ENCODE results near the gene PEAK1.
A peak's percentile ranks its signal among the peaks of the same experiment; 100 is the strongest.

Gene PEAK1, protein sequence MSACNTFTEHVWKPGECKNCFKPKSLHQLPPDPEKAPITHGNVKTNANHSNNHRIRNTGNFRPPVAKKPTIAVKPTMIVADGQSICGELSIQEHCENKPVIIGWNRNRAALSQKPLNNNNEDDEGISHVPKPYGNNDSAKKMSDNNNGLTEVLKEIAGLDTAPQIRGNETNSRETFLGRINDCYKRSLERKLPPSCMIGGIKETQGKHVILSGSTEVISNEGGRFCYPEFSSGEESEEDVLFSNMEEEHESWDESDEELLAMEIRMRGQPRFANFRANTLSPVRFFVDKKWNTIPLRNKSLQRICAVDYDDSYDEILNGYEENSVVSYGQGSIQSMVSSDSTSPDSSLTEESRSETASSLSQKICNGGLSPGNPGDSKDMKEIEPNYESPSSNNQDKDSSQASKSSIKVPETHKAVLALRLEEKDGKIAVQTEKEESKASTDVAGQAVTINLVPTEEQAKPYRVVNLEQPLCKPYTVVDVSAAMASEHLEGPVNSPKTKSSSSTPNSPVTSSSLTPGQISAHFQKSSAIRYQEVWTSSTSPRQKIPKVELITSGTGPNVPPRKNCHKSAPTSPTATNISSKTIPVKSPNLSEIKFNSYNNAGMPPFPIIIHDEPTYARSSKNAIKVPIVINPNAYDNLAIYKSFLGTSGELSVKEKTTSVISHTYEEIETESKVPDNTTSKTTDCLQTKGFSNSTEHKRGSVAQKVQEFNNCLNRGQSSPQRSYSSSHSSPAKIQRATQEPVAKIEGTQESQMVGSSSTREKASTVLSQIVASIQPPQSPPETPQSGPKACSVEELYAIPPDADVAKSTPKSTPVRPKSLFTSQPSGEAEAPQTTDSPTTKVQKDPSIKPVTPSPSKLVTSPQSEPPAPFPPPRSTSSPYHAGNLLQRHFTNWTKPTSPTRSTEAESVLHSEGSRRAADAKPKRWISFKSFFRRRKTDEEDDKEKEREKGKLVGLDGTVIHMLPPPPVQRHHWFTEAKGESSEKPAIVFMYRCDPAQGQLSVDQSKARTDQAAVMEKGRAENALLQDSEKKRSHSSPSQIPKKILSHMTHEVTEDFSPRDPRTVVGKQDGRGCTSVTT (N-terminal part only)

GRCh38 chr15:77419836-77420609, at the start of gene PEAK1:
Gene PEAK1, minus strand, starts transcription at chr15:77420104. Its CDS starts 238,178 bp downstream, at chr15:77181926.
- H3K4me3 ChIP-seq (ENCODE audit: low read length): peak within 1 kb of the TSS; percentile 95
- H3K27ac ChIP-seq (ENCODE audit: low read depth, low read length): peak within 1 kb of the TSS; percentile 93
- peak within 1 kb of the TSS; percentile 80 for H3K9ac ChIP-seq (ENCODE audit: low read length)
- peaks cover 17% of the 10 kb centered on the region for H3K4me1 ChIP-seq (ENCODE audit: control insufficient read depth, insufficient read depth, low read length)
- H3K27me3 ChIP-seq (ENCODE audit: control insufficient read depth, insufficient read depth, low read length): no peaks in the 10 kb centered on the region
- H3K36me3 ChIP-seq (ENCODE audit: control insufficient read depth, insufficient read depth, low read length): no peaks in the 10 kb centered on the region

- Histone ChIP-seq H3K27ac (ENCODE audit: low read depth, low read length) (no peak overlapping the region), H3K36me3 (ENCODE audit: control insufficient read depth, insufficient read depth, low read length) (peaks cover 11% of the 10 kb centered on the region), H3K27me3 (ENCODE audit: control insufficient read depth, insufficient read depth, low read length) (no peaks in the 10 kb centered on the region), H3K4me1 (ENCODE audit: control insufficient read depth, insufficient read depth, low read length) (no peaks in the 10 kb centered on the region), H3K4me3 (ENCODE audit: low read length) (no peak overlapping the region), H3K9ac (ENCODE audit: low read length) (no peak overlapping the region)
These were observed 49.0 kb upstream of the PEAK1 start for GRCh38 chr15:77468896-77469295.

DNA sequence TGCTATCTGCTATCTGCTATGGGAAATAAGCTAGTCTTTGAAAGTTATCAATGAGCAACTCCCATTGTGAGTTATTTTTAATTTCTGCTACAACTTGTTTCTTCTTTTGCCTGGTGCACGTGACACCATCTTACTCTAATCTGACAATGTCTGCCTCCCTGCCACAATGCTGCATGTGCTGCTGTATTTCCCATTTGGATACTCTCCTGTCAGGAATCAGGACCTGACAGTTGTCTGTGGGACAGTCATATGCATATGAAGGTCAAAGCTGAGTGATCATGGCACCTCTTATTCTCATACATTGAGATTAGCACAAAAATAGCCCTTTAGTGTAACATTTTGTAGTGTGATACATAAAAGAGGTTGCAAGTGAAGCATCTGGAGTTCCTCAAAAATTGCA, 46.6 kb upstream of the PEAK1 start:
- H3K27me3 ChIP-seq (ENCODE audit: control insufficient read depth, insufficient read depth, low read length): no peaks in the 10 kb centered on the region
- no peak overlapping the region for H3K4me3 ChIP-seq (ENCODE audit: low read length)
- no peak overlapping the region for H3K9ac ChIP-seq (ENCODE audit: low read length)
- no peaks in the 10 kb centered on the region for H3K4me1 ChIP-seq (ENCODE audit: control insufficient read depth, insufficient read depth, low read length)
- peaks cover 7% of the 10 kb centered on the region for H3K36me3 ChIP-seq (ENCODE audit: control insufficient read depth, insufficient read depth, low read length)
- no peak overlapping the region for H3K27ac ChIP-seq (ENCODE audit: low read depth, low read length)

DNA sequence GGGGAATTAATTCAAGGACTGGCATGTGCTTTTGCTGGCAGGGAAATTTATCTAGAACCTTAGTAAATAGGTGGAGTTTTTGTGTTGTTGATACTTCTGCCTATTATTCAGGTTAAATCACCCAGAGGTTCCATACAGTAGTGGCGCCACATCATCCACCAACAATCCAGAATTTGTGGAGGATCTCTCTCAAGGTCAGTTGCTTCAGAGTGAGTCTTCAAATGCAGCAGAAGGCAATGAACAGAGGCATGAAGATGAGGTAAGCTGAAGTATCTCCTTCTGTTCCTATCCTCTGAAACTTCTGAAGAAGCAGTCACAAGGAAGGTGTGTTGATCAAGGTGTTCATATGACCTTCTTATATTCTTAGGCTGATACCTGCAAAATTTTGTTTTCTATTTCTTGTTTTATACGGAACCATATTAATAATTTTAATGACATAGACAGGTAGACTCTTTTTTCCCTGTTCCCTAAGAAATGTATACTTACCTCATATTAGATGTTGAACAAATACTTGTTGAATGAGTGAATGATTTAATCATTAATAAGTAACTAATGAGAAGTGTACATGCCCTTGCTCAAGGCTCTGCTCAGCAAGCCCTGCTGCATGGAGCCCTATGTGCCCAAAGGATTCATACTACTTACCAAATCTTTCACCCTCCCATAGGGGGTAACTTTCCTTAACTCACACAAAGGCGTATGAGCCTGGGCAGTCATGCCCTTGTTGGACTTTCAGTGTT, 44.4 kb upstream of the PEAK1 start:
- Histone ChIP-seq H3K36me3 (ENCODE audit: control insufficient read depth, insufficient read depth, low read length) (peaks cover 5% of the 10 kb centered on the region), H3K4me1 (ENCODE audit: control insufficient read depth, insufficient read depth, low read length) (no peaks in the 10 kb centered on the region), H3K27ac (ENCODE audit: low read depth, low read length) (no peak overlapping the region), H3K27me3 (ENCODE audit: control insufficient read depth, insufficient read depth, low read length) (no peaks in the 10 kb centered on the region), H3K9ac (ENCODE audit: low read length) (no peak overlapping the region), H3K4me3 (ENCODE audit: low read length) (no peak overlapping the region)

- Histone ChIP-seq H3K9ac (ENCODE audit: low read length) (no peak overlapping the region), H3K27ac (ENCODE audit: low read depth, low read length) (no peak overlapping the region), H3K4me1 (ENCODE audit: control insufficient read depth, insufficient read depth, low read length) (peaks cover 8% of the 10 kb centered on the region), H3K36me3 (ENCODE audit: control insufficient read depth, insufficient read depth, low read length) (peaks cover 5% of the 10 kb centered on the region), H3K4me3 (ENCODE audit: low read length) (no peak overlapping the region), H3K27me3 (ENCODE audit: control insufficient read depth, insufficient read depth, low read length) (no peaks in the 10 kb centered on the region)
These were observed 41.6 kb upstream of the PEAK1 start for GRCh38 chr15:77461486-77461885.

- H3K27me3 ChIP-seq (ENCODE audit: control insufficient read depth, insufficient read depth, low read length): no peaks in the 10 kb centered on the region
- peaks cover 11% of the 10 kb centered on the region for H3K4me1 ChIP-seq (ENCODE audit: control insufficient read depth, insufficient read depth, low read length)
- H3K36me3 ChIP-seq (ENCODE audit: control insufficient read depth, insufficient read depth, low read length): peaks cover 3% of the 10 kb centered on the region
- no peak overlapping the region for H3K27ac ChIP-seq (ENCODE audit: low read depth, low read length)
- no peak overlapping the region for H3K4me3 ChIP-seq (ENCODE audit: low read length)
- no peak overlapping the region for H3K9ac ChIP-seq (ENCODE audit: low read length)
These were observed 39.1 kb upstream of the PEAK1 start for GRCh38 chr15:77459031-77459430.

DNA sequence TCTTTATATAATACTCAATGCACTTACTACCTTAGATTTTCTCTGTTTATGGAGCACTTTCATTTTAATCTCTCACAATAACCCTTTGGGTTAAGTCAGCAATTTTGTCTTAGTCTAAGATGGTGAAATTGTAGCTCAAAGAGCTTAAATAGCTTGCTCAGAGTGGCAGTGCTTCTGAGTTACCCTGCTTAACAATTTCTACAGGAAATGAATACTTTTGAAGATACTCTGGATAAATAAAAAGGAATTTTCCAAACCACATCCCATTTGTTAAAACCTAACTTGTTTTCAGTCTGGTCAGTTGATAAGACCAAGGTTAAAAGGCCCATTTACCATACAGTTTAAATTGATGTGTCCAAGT, 38.0 kb upstream of the PEAK1 start:
- Histone ChIP-seq H3K4me3 (ENCODE audit: low read length) (no peak overlapping the region), H3K36me3 (ENCODE audit: control insufficient read depth, insufficient read depth, low read length) (no peaks in the 10 kb centered on the region), H3K4me1 (ENCODE audit: control insufficient read depth, insufficient read depth, low read length) (peaks cover 11% of the 10 kb centered on the region), H3K27ac (ENCODE audit: low read depth, low read length) (no peak overlapping the region), H3K9ac (ENCODE audit: low read length) (no peak overlapping the region), H3K27me3 (ENCODE audit: control insufficient read depth, insufficient read depth, low read length) (no peaks in the 10 kb centered on the region)

GRCh38 chr15:77457191-77457904, 37.4 kb upstream of the PEAK1 start:
- no peaks in the 10 kb centered on the region for H3K36me3 ChIP-seq (ENCODE audit: control insufficient read depth, insufficient read depth, low read length)
- H3K27ac ChIP-seq (ENCODE audit: low read depth, low read length): no peak overlapping the region
- no peak overlapping the region for H3K4me3 ChIP-seq (ENCODE audit: low read length)
- no peaks in the 10 kb centered on the region for H3K27me3 ChIP-seq (ENCODE audit: control insufficient read depth, insufficient read depth, low read length)
- peaks cover 11% of the 10 kb centered on the region for H3K4me1 ChIP-seq (ENCODE audit: control insufficient read depth, insufficient read depth, low read length)
- H3K9ac ChIP-seq (ENCODE audit: low read length): no peak overlapping the region

- H3K27ac ChIP-seq (ENCODE audit: low read depth, low read length): peak overlapping the region; percentile 54
These were observed 36.8 kb upstream of the PEAK1 start for GRCh38 chr15:77456746-77457145.

DNA sequence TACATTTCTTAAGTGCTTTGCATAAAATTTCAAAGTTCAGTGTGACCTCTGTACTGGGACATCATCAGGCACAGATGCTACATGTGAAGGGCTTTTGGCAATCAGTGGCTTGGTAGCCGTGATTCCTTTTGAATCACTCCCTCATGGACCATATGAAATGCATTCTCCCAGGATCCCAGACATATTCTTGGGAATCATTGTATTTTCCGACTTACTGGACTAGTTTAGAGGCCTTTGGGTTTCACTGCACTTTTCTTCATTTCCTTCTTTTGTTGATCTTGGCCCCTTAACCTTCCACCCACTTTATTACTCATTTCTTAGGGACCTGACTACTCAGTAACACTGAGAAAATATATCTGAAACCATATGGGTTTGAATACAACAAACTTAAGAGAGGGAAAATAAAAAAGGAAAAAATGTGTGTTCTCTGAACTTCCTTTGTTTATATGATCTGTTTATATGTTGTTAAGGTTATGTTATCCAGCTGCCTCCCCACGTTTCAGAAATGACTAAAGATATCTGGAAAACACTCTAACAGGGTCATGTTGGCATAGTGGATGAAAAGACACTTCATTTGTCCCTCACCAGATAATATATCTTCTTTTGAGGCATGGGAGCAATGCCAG, 35.9 kb upstream of the PEAK1 start:
- Histone ChIP-seq H3K4me3 (ENCODE audit: low read length) (no peak overlapping the region), H3K27me3 (ENCODE audit: control insufficient read depth, insufficient read depth, low read length) (no peaks in the 10 kb centered on the region), H3K36me3 (ENCODE audit: control insufficient read depth, insufficient read depth, low read length) (peaks cover 2% of the 10 kb centered on the region), H3K4me1 (ENCODE audit: control insufficient read depth, insufficient read depth, low read length) (peaks cover 11% of the 10 kb centered on the region), H3K9ac (ENCODE audit: low read length) (no peak overlapping the region), H3K27ac (ENCODE audit: low read depth, low read length) (peak overlapping the region; percentile 54)

More at GRCh38 chr15:77456746-77457145, 36.8 kb upstream of the PEAK1 start:
- Histone ChIP-seq H3K9ac (ENCODE audit: low read length) (no peak overlapping the region), H3K4me1 (ENCODE audit: control insufficient read depth, insufficient read depth, low read length) (peaks cover 11% of the 10 kb centered on the region), H3K4me3 (ENCODE audit: low read length) (no peak overlapping the region), H3K27me3 (ENCODE audit: control insufficient read depth, insufficient read depth, low read length) (no peaks in the 10 kb centered on the region), H3K36me3 (ENCODE audit: control insufficient read depth, insufficient read depth, low read length) (no peaks in the 10 kb centered on the region)

- H3K9ac ChIP-seq (ENCODE audit: low read length): no peak overlapping the region
These were observed 35.0 kb upstream of the PEAK1 start for GRCh38 chr15:77454951-77455350.

More at GRCh38 chr15:77454951-77455350, 35.0 kb upstream of the PEAK1 start:
- H3K4me3 ChIP-seq (ENCODE audit: low read length): no peak overlapping the region
- peaks cover 2% of the 10 kb centered on the region for H3K36me3 ChIP-seq (ENCODE audit: control insufficient read depth, insufficient read depth, low read length)
- H3K4me1 ChIP-seq (ENCODE audit: control insufficient read depth, insufficient read depth, low read length): peaks cover 11% of the 10 kb centered on the region
- H3K27ac ChIP-seq (ENCODE audit: low read depth, low read length): peak overlapping the region; percentile 4
- H3K27me3 ChIP-seq (ENCODE audit: control insufficient read depth, insufficient read depth, low read length): no peaks in the 10 kb centered on the region

Measured in rectal smooth muscle tissue (tissue), 1 donor.